ENCODE results near the gene RBFOX1.

Gene RBFOX1

GRCh38 chr16:7513429-7513828, 180.8 kb downstream of the RBFOX1 start:
- DNase-seq (ENCODE audit: low read depth), result no peak
- TF ChIP-seq, protein P1, sequence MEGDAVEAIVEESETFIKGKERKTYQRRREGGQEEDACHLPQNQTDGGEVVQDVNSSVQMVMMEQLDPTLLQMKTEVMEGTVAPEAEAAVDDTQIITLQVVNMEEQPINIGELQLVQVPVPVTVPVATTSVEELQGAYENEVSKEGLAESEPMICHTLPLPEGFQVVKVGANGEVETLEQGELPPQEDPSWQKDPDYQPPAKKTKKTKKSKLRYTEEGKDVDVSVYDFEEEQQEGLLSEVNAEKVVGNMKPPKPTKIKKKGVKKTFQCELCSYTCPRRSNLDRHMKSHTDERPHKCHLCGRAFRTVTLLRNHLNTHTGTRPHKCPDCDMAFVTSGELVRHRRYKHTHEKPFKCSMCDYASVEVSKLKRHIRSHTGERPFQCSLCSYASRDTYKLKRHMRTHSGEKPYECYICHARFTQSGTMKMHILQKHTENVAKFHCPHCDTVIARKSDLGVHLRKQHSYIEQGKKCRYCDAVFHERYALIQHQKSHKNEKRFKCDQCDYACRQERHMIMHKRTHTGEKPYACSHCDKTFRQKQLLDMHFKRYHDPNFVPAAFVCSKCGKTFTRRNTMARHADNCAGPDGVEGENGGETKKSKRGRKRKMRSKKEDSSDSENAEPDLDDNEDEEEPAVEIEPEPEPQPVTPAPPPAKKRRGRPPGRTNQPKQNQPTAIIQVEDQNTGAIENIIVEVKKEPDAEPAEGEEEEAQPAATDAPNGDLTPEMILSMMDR (IDR thresholded peaks at IDR 0.05; ENCODE audit: low read length, missing control alignments), result no peak
- H3K4me3 ChIP-seq (replicated peaks; ENCODE audit: low read depth, low read length), result no peak overlapping the region

GRCh38 chr16:7515543-7515942, 182.9 kb downstream of the RBFOX1 start:
- TF ChIP-seq, protein P1 (IDR thresholded peaks at IDR 0.05; ENCODE audit: low read length, missing control alignments), result no peak
- DNase-seq (ENCODE audit: low read depth), result no peak
- no peak overlapping the region for H3K4me3 ChIP-seq (replicated peaks; ENCODE audit: low read depth, low read length)

GRCh38 chr16:7517496-7517895, 184.9 kb downstream of the RBFOX1 start:
- TF ChIP-seq, protein P1 (IDR thresholded peaks at IDR 0.05; ENCODE audit: low read length, missing control alignments), result no peak
- no peak for DNase-seq (ENCODE audit: low read depth)
- no peak overlapping the region for H3K4me3 ChIP-seq (replicated peaks; ENCODE audit: low read depth, low read length)

DNA sequence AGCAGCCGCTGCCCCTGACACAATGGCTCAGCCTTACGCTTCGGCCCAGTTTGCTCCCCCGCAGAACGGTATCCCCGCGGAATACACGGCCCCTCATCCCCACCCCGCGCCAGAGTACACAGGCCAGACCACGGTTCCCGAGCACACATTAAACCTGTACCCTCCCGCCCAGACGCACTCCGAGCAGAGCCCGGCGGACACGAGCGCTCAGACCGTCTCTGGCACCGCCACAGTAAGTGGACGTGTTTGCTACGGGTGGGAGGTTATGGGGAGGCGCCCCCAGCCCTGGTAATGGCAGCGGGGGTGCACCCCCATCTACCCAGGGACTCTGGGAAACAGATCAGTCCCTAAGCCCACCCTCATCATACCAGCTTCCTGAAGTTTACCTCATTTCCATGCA, 185.5 kb downstream of the RBFOX1 start:
- H3K4me3 ChIP-seq (replicated peaks; ENCODE audit: low read depth, low read length), result no peak overlapping the region
- DNase-seq (ENCODE audit: low read depth), result no peak
- TF ChIP-seq, protein P1 (IDR thresholded peaks at IDR 0.05; ENCODE audit: low read length, missing control alignments), result no peak

- H3K4me3 ChIP-seq (replicated peaks; ENCODE audit: low read depth, low read length), result no peak overlapping the region
- TF ChIP-seq, protein P1 (IDR thresholded peaks at IDR 0.05; ENCODE audit: low read length, missing control alignments), result no peak
- DNase-seq (ENCODE audit: low read depth), result no peak
These were observed 189.2 kb downstream of the RBFOX1 start for GRCh38 chr16:7521834-7522233.

DNA sequence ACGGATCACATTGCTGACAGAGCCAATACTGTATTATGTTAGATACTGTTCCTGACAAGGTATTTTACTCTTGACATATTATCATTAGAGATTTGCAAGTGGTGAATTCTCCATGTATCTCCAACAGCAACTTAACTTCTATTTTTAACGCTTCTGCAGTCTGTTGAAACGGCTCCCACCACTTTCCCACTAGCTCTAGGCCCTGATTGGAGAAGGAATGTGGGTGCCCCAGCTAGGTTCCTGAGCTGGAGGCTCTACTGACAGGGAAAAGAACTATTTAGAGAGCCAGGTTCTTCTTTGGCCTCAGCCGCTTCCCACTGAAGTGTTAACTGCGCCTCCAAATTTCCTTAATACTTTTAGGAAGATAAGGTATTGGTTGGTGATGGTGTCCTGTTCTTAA, 191.8 kb downstream of the RBFOX1 start:
- TF ChIP-seq, protein P1 (IDR thresholded peaks at IDR 0.05; ENCODE audit: low read length, missing control alignments), result no peak

DNA sequence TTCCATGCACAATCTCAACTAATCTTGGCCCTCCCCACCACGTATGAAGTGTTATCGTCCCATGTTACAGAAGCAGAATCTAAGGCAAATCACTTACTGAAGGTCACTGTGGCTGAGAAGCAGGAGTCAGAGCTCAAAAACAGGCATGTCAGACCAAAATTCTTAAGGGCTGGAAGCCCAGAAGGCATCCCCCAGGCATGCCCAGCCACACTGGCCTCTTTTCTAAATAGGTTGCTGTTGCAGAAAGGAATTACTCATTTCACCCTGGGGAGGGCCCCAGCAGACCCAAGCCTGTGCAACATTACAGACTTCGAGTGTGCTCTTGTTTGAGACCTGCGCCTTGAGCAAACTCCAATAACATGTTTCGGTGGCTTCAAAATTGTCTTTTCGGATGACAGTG, 194.1 kb downstream of the RBFOX1 start:
- DNase-seq (ENCODE audit: low read depth), result no peak
- TF ChIP-seq, protein P1 (IDR thresholded peaks at IDR 0.05; ENCODE audit: low read length, missing control alignments), result no peak
- no peak overlapping the region for H3K4me3 ChIP-seq (replicated peaks; ENCODE audit: low read depth, low read length)

More for the DNA sequence above, 191.8 kb downstream of the RBFOX1 start:
- no peak overlapping the region for H3K4me3 ChIP-seq (replicated peaks; ENCODE audit: low read depth, low read length)
- no peak for DNase-seq (ENCODE audit: low read depth)

All from fibroblast of pulmonary artery (primary cell).